PC-9 (cell line): ENCODE data around the gene ZNF385B.

Experiments used
- CTCF ChIP-seq: fragments of 200-600 bp; sonication (generic); conservative IDR thresholded peaks from 2 replicates; pipeline ENCODE4 v1.6.1; 2017; ENCODE audit warnings: mixed run types, antibody characterized with exemption, mild to moderate bottlenecking, moderate library complexity
- EZH2 ChIP-seq: fragments of 200-600 bp; sonication (generic); IDR thresholded peaks from 2 replicates; pipeline ENCODE4 v1.8.0; 2017; ENCODE audit warnings: antibody characterized with exemption, low read depth

- no peak for TF ChIP-seq CTCF
- no peak for TF ChIP-seq EZH2
Measured at GRCh38 chr2:179437430-179437829, 424.0 kb downstream of the ZNF385B start.
